Neutrophil (primary cell): ENCODE results near the gene APOBEC3B.
"Not testable (repeated sequence)": the region's sequence is repeated elsewhere in the genome, so short reads cannot be mapped to it uniquely, and the experiment has no call there.

ENCODE experiments used
- H3K27ac ChIP-seq: fragments of 200-600 bp; sonication (generic); 2 replicates; pipeline ENCODE4 v1.5.1; 2016; ENCODE audit warnings: mild to moderate bottlenecking, moderate library complexity
- H3K27me3 ChIP-seq: fragments of 200-600 bp; sonication (generic); 2 replicates; pipeline ENCODE4 v1.6.0; 2016; ENCODE audit warnings: mild to moderate bottlenecking
- H3K36me3 ChIP-seq: fragments of 200-600 bp; sonication (generic); 2 replicates; pipeline ENCODE4 v1.5.1; 2017
- H3K4me1 ChIP-seq, 2 experiments: fragments of 200-600 bp in 1 of 2; sonication (generic) in 1 of 2; 1 replicate in 1 of 2; 2 replicates in 1 of 2; pipeline versions ENCODE4 v1.5.1 to v1.6.1; 2013 to 2016; ENCODE audit warnings: low read depth in 1 of 2, low read length in 1 of 2, mild to moderate bottlenecking in 1 of 2, moderate library complexity in 1 of 2; ENCODE audit not compliant: control insufficient read depth in 1 of 2, insufficient read depth in 1 of 2
- H3K4me3 ChIP-seq, 2 experiments: fragments of 200-600 bp in 1 of 2; sonication (generic) in 1 of 2; 1 replicate in 1 of 2; 2 replicates in 1 of 2; pipeline ENCODE4 v1.5.1; 2013 to 2016; ENCODE audit warnings: low read depth in 1 of 2, low read length in 1 of 2, mild to moderate bottlenecking in 1 of 2, moderate library complexity in 1 of 2
- H3K9me3 ChIP-seq: fragments of 200-600 bp; sonication (generic); 2 replicates; pipeline ENCODE4 v1.5.1; 2016
- CTCF ChIP-seq: fragments of 200-600 bp; sonication (generic); IDR thresholded peaks from 2 replicates; pipeline ENCODE4 v1.5.1; 2016; ENCODE audit warnings: antibody characterized with exemption

The APOBEC3B gene

GRCh38 chr22:38959590-38959989 lies 22.6 kb upstream of the APOBEC3B start:
- Histone ChIP-seq H3K9me3 (no peaks in the 10 kb centered on the region), H3K4me3 (peak overlapping the region in 1 of 2 experiments; percentile 79), H3K36me3 (peaks cover 89% of the 10 kb centered on the region), H3K27me3 (no peaks in the 10 kb centered on the region), H3K4me1 (peaks cover 59 to 63% of the 10 kb centered on the region in 2 experiments), H3K27ac (peak overlapping the region; percentile 100)
- no peak for TF ChIP-seq CTCF

GRCh38 chr22:38960673-38961072 lies 21.5 kb upstream of the APOBEC3B start:
- not testable (repeated sequence) for H3K27me3 ChIP-seq, H3K9me3 ChIP-seq, H3K4me3 ChIP-seq
- peaks cover 59 to 63% of the 10 kb centered on the region in 2 experiments for H3K4me1 ChIP-seq
- peak overlapping the region; percentile 100 for H3K27ac ChIP-seq
- H3K36me3 ChIP-seq, result peaks cover 89% of the 10 kb centered on the region

- not testable (repeated sequence) for H3K4me3 ChIP-seq, H3K27me3 ChIP-seq, H3K9me3 ChIP-seq
- peak overlapping the region; percentile 99 for H3K27ac ChIP-seq
- H3K36me3 ChIP-seq, result peaks cover 67% of the 10 kb centered on the region
- peaks cover 59 to 63% of the 10 kb centered on the region in 2 experiments for H3K4me1 ChIP-seq
These were observed 18.8 kb upstream of the APOBEC3B start for GRCh38 chr22:38963291-38963738.

- H3K27me3 ChIP-seq, result no peaks in the 10 kb centered on the region
- H3K27ac ChIP-seq, result peak overlapping the region; percentile 99
- no peak overlapping the region for H3K4me3 ChIP-seq
- no peaks in the 10 kb centered on the region for H3K9me3 ChIP-seq
- H3K4me1 ChIP-seq, result peaks cover 59 to 63% of the 10 kb centered on the region in 2 experiments
- no peak for TF ChIP-seq CTCF
- peaks cover 65% of the 10 kb centered on the region for H3K36me3 ChIP-seq
These were observed 18.3 kb upstream of the APOBEC3B start for GRCh38 chr22:38963872-38964271.

GRCh38 chr22:38964306-38964705 lies 17.8 kb upstream of the APOBEC3B start:
- Histone ChIP-seq H3K27me3 (no peaks in the 10 kb centered on the region), H3K36me3 (peaks cover 60% of the 10 kb centered on the region), H3K4me3 (no peak overlapping the region), H3K4me1 (peaks cover 59 to 63% of the 10 kb centered on the region in 2 experiments), H3K27ac (peak overlapping the region; percentile 99), H3K9me3 (no peaks in the 10 kb centered on the region)
- TF ChIP-seq CTCF, result no peak

GRCh38 chr22:38964989-38965388 lies 17.2 kb upstream of the APOBEC3B start:
- Histone ChIP-seq H3K4me1 (peaks cover 59 to 62% of the 10 kb centered on the region in 2 experiments), H3K27ac (peak overlapping the region; percentile 99), H3K27me3 (no peaks in the 10 kb centered on the region), H3K9me3 (no peaks in the 10 kb centered on the region), H3K4me3 (no peak overlapping the region), H3K36me3 (peaks cover 54% of the 10 kb centered on the region)
- TF ChIP-seq CTCF, result no peak
